Neural progenitor cell (in vitro differentiated cells): ENCODE measurements around the gene ASB1. TPM values are rescaled to one million over a fixed set of nuclear protein-coding genes. Genes with fewer than 3 reads are reported as not detected.
"Not testable (repeated sequence)": the region's sequence is repeated elsewhere in the genome, so short reads cannot be mapped to it uniquely, and the experiment has no call there.

Experiments used
- DNase-seq: peaks from one replicate; pipeline ENCODE4 v3.0.0-alpha.2; 2016; ENCODE audit warnings: low spot score
- H2AFZ ChIP-seq: fragments of 200-600 bp; sonication (generic); replicated peaks from 2 replicates; pipeline ENCODE4 v1.6.1; 2016; ENCODE audit warnings: antibody characterized with exemption
- H3F3A ChIP-seq: fragments of 200-600 bp; sonication (generic); 2 replicates; pipeline ENCODE4 v1.6.1; 2016; ENCODE audit warnings: antibody characterized with exemption, low read depth
- H3K27ac ChIP-seq: fragments of 200-600 bp; sonication (generic); 2 replicates; pipeline ENCODE4 v1.5.1; 2016; ENCODE audit warnings: mild to moderate bottlenecking
- H3K27me3 ChIP-seq: fragments of 200-600 bp; sonication (generic); 2 replicates; pipeline ENCODE4 v1.6.1; 2016; ENCODE audit warnings: mild to moderate bottlenecking, moderate library complexity
- H3K36me3 ChIP-seq: fragments of 200-600 bp; sonication (generic); 2 replicates; pipeline ENCODE4 v1.5.1; 2016
- H3K4me1 ChIP-seq: fragments of 200-600 bp; sonication (generic); 2 replicates; pipeline ENCODE4 v1.6.1; 2016; ENCODE audit warnings: mixed run types
- H3K4me2 ChIP-seq: fragments of 200-600 bp; sonication (generic); 2 replicates; pipeline ENCODE4 v1.6.1; 2016
- H3K4me3 ChIP-seq: fragments of 200-600 bp; sonication (generic); 2 replicates; pipeline ENCODE4 v1.5.1; 2016
- H3K79me2 ChIP-seq: fragments of 200-600 bp; sonication (generic); 2 replicates; pipeline ENCODE4 v1.6.1; 2016; ENCODE audit warnings: low read depth
- H3K9ac ChIP-seq: fragments of 200-600 bp; sonication (generic); 2 replicates; pipeline ENCODE4 v1.6.1; 2016
- H3K9me3 ChIP-seq: fragments of 200-600 bp; sonication (generic); 2 replicates; pipeline ENCODE4 v1.5.1; 2016; ENCODE audit warnings: low read depth
- H4K20me1 ChIP-seq: fragments of 200-600 bp; sonication (generic); 2 replicates; pipeline ENCODE4 v1.6.1; 2016; ENCODE audit warnings: low read depth
- H3K27ac Mint-ChIP-seq: 3 replicates; pipeline ENCODE4 v1.8.0; 2021; ENCODE audit warnings: mixed read lengths
- H3K27me3 Mint-ChIP-seq: 2 replicates; pipeline ENCODE4 v1.8.0; 2022; ENCODE audit warnings: low read depth, mild to moderate bottlenecking, inconsistent platforms, moderate library complexity, mixed read lengths; ENCODE audit not compliant: insufficient read depth
- H3K36me3 Mint-ChIP-seq: 3 replicates; pipeline ENCODE4 v1.8.0; 2021; ENCODE audit warnings: mixed read lengths
- H3K4me1 Mint-ChIP-seq: 3 replicates; pipeline ENCODE4 v1.8.0; 2021; ENCODE audit warnings: mixed read lengths
- H3K4me3 Mint-ChIP-seq: 3 replicates; pipeline ENCODE4 v1.8.0; 2021; ENCODE audit warnings: mild to moderate bottlenecking, moderate library complexity, mixed read lengths
- H3K9me3 Mint-ChIP-seq: 3 replicates; pipeline ENCODE4 v1.8.0; 2020; ENCODE audit warnings: mixed read lengths
- EZH2 ChIP-seq: fragments of 200-600 bp; sonication (generic); IDR thresholded peaks from 2 replicates; pipeline ENCODE4 v1.6.1; 2017; ENCODE audit warnings: antibody characterized with exemption, mild to moderate bottlenecking, moderate library complexity
- EZH2phosphoT487 ChIP-seq: fragments of 200-600 bp; sonication (generic); IDR thresholded peaks from 2 replicates; pipeline ENCODE4 v1.6.1; 2017; ENCODE audit warnings: antibody characterized with exemption
- total RNA-seq: library from RNA; depleted of rRNA; stranded (reverse); fragments of >200 nt; gene quantifications from 2 replicates; pipeline ENCODE4 v1.2.3, GENCODE V29; 2015; ENCODE audit warnings: low replicate concordance
- TF ChIP-seq, protein P1 (sequence below): fragments of 200-600 bp; sonication (generic); IDR thresholded peaks from 2 replicates; pipeline ENCODE4 v1.5.1; 2017; ENCODE audit warnings: antibody characterized with exemption, mild to moderate bottlenecking

ASB1 gene
- total RNA-seq, 1 donor from 2014 or later = 29.2 TPM

DNA sequence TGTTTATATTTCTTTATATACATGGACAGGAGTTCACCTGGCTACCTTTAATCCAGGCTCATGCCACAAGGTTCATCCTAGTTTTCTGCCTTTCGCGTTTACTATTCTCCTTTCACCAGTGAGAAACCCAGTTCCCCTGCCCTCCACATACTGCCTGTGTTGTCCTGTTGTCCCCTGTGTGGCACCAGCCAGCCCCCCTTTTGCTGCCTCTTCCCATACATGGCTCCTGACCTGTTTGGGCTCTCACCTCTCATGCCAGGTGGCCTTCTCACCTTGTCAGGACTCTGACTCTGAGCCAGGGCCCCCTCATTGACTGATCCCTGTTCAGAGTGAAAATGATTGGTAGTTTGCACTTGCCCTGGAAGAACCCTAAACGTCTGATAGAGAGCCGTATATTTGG lies 13.6 kb downstream of the ASB1 start:
- H2AFZ ChIP-seq = no peak overlapping the region
- H3K36me3 ChIP-seq = no peaks in the 10 kb centered on the region
- no peak for DNase-seq
- no peak overlapping the region for H3K4me2 ChIP-seq
- H3K4me3 ChIP-seq = no peak overlapping the region
- H3F3A ChIP-seq = no peaks in the 10 kb centered on the region
- Mint-ChIP-seq H3K27me3 (no peaks in the 10 kb centered on the region), H3K27ac (no peak overlapping the region), H3K4me1 (peaks cover 26% of the 10 kb centered on the region), H3K36me3 (peaks cover 18% of the 10 kb centered on the region), H3K4me3 (no peak overlapping the region), H3K9me3 (no peaks in the 10 kb centered on the region)
- H4K20me1 ChIP-seq = peaks cover 38% of the 10 kb centered on the region
- H3K4me1 ChIP-seq = no peaks in the 10 kb centered on the region
- TF ChIP-seq, protein P1, sequence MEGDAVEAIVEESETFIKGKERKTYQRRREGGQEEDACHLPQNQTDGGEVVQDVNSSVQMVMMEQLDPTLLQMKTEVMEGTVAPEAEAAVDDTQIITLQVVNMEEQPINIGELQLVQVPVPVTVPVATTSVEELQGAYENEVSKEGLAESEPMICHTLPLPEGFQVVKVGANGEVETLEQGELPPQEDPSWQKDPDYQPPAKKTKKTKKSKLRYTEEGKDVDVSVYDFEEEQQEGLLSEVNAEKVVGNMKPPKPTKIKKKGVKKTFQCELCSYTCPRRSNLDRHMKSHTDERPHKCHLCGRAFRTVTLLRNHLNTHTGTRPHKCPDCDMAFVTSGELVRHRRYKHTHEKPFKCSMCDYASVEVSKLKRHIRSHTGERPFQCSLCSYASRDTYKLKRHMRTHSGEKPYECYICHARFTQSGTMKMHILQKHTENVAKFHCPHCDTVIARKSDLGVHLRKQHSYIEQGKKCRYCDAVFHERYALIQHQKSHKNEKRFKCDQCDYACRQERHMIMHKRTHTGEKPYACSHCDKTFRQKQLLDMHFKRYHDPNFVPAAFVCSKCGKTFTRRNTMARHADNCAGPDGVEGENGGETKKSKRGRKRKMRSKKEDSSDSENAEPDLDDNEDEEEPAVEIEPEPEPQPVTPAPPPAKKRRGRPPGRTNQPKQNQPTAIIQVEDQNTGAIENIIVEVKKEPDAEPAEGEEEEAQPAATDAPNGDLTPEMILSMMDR = no peak
- no peak for TF ChIP-seq EZH2phosphoT487
- no peak for TF ChIP-seq EZH2
- no peaks in the 10 kb centered on the region for H3K27me3 ChIP-seq
- H3K9ac ChIP-seq = no peak overlapping the region
- H3K27ac ChIP-seq = no peak overlapping the region
- peaks cover 80% of the 10 kb centered on the region for H3K79me2 ChIP-seq
- no peaks in the 10 kb centered on the region for H3K9me3 ChIP-seq

DNA sequence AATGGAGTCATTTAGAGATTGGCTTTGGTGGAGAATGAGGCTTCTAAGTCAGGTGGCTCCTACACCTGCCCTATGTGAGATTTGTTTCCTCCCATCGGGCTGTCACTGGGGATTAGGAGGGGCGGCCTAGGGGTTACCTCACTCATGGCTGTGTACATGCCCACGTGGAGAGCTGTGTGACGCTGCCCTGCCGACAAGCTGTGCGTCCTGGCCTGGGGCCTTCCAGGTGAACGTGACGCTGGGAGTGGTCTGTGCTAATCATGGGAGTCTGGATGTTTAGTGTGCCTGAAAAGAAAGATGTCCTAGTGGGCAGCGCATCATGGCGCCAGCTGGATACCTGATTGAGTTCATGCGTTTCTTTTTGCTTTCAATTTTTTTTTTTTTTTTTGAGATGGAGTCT lies 14.0 kb downstream of the ASB1 start:
- no peak overlapping the region for H3K27ac Mint-ChIP-seq
- peaks cover 21% of the 10 kb centered on the region for H3K36me3 Mint-ChIP-seq
- Histone ChIP-seq H2AFZ (no peak overlapping the region), H3K27me3 (no peaks in the 10 kb centered on the region), H3K9me3 (no peaks in the 10 kb centered on the region), H4K20me1 (peaks cover 33% of the 10 kb centered on the region), H3K4me3 (no peak overlapping the region), H3K9ac (no peak overlapping the region), H3F3A (no peaks in the 10 kb centered on the region), H3K4me2 (no peak overlapping the region), H3K27ac (no peak overlapping the region), H3K4me1 (no peaks in the 10 kb centered on the region), H3K36me3 (no peaks in the 10 kb centered on the region), H3K79me2 (peaks cover 80% of the 10 kb centered on the region)
- no peaks in the 10 kb centered on the region for H3K27me3 Mint-ChIP-seq
- no peak for DNase-seq
- peaks cover 26% of the 10 kb centered on the region for H3K4me1 Mint-ChIP-seq
- H3K4me3 Mint-ChIP-seq = no peak overlapping the region
- no peak for TF ChIP-seq EZH2phosphoT487
- H3K9me3 Mint-ChIP-seq = no peaks in the 10 kb centered on the region

DNA sequence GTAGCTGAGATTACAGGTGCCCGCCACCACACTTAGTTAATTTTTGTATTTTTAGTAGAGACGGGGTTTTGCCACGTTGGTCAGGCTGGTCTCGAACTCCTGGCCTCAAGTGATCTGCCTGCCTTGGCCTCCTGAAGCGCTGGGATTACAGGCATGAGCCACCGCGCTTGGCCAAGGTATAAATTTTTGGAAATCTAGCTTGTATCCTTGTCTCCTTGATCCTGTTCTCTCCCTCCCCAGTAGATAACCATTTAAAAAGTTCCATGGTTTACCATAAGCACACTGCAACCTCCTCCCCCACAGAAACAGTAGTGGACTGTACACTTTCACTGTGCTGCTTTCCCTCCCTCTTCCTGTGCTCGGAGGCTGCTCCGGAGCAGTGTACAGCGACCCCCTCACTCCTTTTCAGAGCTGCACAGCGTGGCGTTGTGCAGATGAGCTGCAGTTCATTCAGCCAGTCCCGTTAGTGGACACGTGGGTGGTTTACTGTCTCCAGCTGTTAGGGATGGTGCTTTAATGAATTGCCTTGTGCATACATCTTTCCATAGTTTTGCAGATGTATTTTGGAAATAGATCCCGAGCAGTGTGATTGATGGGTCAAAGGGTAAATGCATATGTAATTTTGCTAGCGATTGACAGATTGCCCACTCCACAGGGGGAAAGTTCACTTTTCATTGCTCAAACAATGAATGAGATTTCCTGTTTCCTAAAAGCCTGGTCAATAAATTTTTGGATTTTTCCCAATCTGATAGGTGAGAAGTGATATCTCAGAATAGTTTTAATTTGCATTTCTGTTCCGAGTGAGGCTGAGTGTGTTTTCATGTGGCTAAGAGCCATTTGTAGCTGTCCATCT lies 14.8 kb downstream of the ASB1 start:
- H3K4me3 Mint-ChIP-seq = peak overlapping the region; percentile 23
- TF ChIP-seq, protein P1 = no peak
- TF ChIP-seq EZH2phosphoT487 (no peak), EZH2 (no peak)
- H3K4me1 Mint-ChIP-seq = peaks cover 26% of the 10 kb centered on the region
- Histone ChIP-seq H3K79me2 (peaks cover 73% of the 10 kb centered on the region), H3K4me2 (no peak overlapping the region), H3K9ac (no peak overlapping the region), H3K4me1 (no peaks in the 10 kb centered on the region), H3F3A (no peaks in the 10 kb centered on the region), H4K20me1 (peaks cover 32% of the 10 kb centered on the region), H2AFZ (no peak overlapping the region), H3K9me3 (no peaks in the 10 kb centered on the region), H3K36me3 (no peaks in the 10 kb centered on the region), H3K27ac (no peak overlapping the region), H3K4me3 (no peak overlapping the region), H3K27me3 (no peaks in the 10 kb centered on the region)
- H3K27ac Mint-ChIP-seq = peak overlapping the region; percentile 88
- H3K9me3 Mint-ChIP-seq = no peaks in the 10 kb centered on the region
- H3K27me3 Mint-ChIP-seq = no peaks in the 10 kb centered on the region
- peaks cover 22% of the 10 kb centered on the region for H3K36me3 Mint-ChIP-seq
- DNase-seq = no peak

DNA sequence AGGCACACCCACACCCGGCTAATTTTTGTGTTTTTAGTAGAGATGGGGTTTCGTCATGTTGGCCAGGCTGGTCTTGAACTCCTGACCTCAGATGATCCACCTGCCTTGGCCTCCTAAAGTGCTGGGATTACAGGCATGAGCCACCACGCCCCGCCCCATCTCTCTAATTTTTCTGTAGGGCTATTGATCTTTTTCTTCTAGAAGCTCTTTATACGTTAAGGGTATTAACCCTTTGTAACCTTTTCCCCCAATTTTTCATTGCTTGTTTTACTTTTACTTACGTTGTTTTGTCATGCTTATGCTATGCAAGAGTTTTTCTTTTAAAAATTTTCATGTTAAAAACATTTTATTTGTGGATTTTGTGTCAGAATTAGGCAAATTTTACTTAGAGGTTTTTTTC lies 15.5 kb downstream of the ASB1 start:
- not testable (repeated sequence) for H3K27me3 ChIP-seq, DNase-seq, H3K4me3 Mint-ChIP-seq, H3K4me2 ChIP-seq, H3K9me3 Mint-ChIP-seq, H3K27ac ChIP-seq, H3K36me3 ChIP-seq, H3K27me3 Mint-ChIP-seq, H2AFZ ChIP-seq, H3K9ac ChIP-seq, H3K9me3 ChIP-seq, H3K27ac Mint-ChIP-seq, H3K4me3 ChIP-seq, H3F3A ChIP-seq, H3K4me1 ChIP-seq
- Mint-ChIP-seq H3K4me1 (peaks cover 26% of the 10 kb centered on the region), H3K36me3 (peaks cover 27% of the 10 kb centered on the region)
- Histone ChIP-seq H3K79me2 (peaks cover 66% of the 10 kb centered on the region), H4K20me1 (peaks cover 32% of the 10 kb centered on the region)
